DOHH2 (cell line): ENCODE results near the gene ERP27.

ENCODE experiments used
- H3F3A ChIP-seq: fragments of 200-600 bp; sonication (generic), shearing (Covaris generic); 2 replicates; pipeline ENCODE4 v1.6.0; 2016; ENCODE audit warnings: antibody characterized with exemption, mild to moderate bottlenecking; ENCODE audit not compliant: control insufficient read depth, insufficient read depth
- H3K27ac ChIP-seq: fragments of 200-600 bp; sonication (generic); 2 replicates; pipeline ENCODE4 v1.5.1; 2014; ENCODE audit warnings: low read depth, mild to moderate bottlenecking, low read length, moderate library complexity
- H3K27me3 ChIP-seq: fragments of 200-600 bp; sonication (generic); 2 replicates; pipeline ENCODE4 v1.6.1; 2014; ENCODE audit warnings: mild to moderate bottlenecking, low read length, mixed read lengths; ENCODE audit not compliant: control insufficient read depth
- H3K36me3 ChIP-seq: fragments of 200-600 bp; sonication (generic); 2 replicates; pipeline ENCODE4 v1.6.1; 2014; ENCODE audit warnings: mild to moderate bottlenecking, low read length, moderate library complexity, mixed read lengths; ENCODE audit not compliant: control insufficient read depth
- H3K4me1 ChIP-seq: fragments of 200-600 bp; sonication (generic); 2 replicates; pipeline ENCODE4 v1.6.1; 2014; ENCODE audit warnings: mild to moderate bottlenecking, low read length, mixed read lengths; ENCODE audit not compliant: control insufficient read depth
- H3K4me2 ChIP-seq: fragments of 200-600 bp; sonication (generic); 2 replicates; pipeline ENCODE4 v1.6.0; 2014; ENCODE audit warnings: mild to moderate bottlenecking, low read length, moderate library complexity
- H3K4me3 ChIP-seq: fragments of 200-600 bp; sonication (generic); 2 replicates; pipeline ENCODE4 v1.5.1; 2014; ENCODE audit warnings: mild to moderate bottlenecking, low read length, mixed read lengths
- H3K79me2 ChIP-seq: fragments of 200-600 bp; sonication (generic); 2 replicates; pipeline ENCODE4 v1.6.1; 2014; ENCODE audit warnings: mild to moderate bottlenecking, low read length, mixed read lengths; ENCODE audit not compliant: control insufficient read depth
- H3K9me2 ChIP-seq: fragments of 200-600 bp; sonication (generic); replicated peaks from 2 replicates; pipeline ENCODE4 v1.6.1; 2014; ENCODE audit warnings: mild to moderate bottlenecking, low read length, mixed read lengths; ENCODE audit not compliant: control insufficient read depth
- H3K9me3 ChIP-seq: fragments of 200-600 bp; sonication (generic); 2 replicates; pipeline ENCODE4 v1.6.1; 2014; ENCODE audit warnings: antibody characterized with exemption, low read length, mixed read lengths; ENCODE audit not compliant: control insufficient read depth, insufficient read depth
- H4K20me1 ChIP-seq: fragments of 200-600 bp; sonication (generic); 2 replicates; pipeline ENCODE4 v1.6.0; 2014; ENCODE audit warnings: low read depth, mild to moderate bottlenecking, antibody characterized with exemption, low read length, moderate library complexity; ENCODE audit not compliant: control insufficient read depth, insufficient read depth
- CTCF ChIP-seq: fragments of 200-600 bp; sonication (generic); IDR thresholded peaks from one replicate; pipeline ENCODE4 v1.5.1; 2014; ENCODE audit warnings: antibody characterized with exemption, mild to moderate bottlenecking, low read depth, low read length; ENCODE audit not compliant: poor library complexity, severe bottlenecking
- EZH2phosphoT487 ChIP-seq: fragments of 200-600 bp; sonication (generic); IDR thresholded peaks from 2 replicates; pipeline ENCODE4 v1.6.1; 2017; ENCODE audit warnings: borderline replicate concordance, mild to moderate bottlenecking, antibody characterized with exemption, low read length, moderate library complexity, mixed read lengths

The ERP27 gene

DNA sequence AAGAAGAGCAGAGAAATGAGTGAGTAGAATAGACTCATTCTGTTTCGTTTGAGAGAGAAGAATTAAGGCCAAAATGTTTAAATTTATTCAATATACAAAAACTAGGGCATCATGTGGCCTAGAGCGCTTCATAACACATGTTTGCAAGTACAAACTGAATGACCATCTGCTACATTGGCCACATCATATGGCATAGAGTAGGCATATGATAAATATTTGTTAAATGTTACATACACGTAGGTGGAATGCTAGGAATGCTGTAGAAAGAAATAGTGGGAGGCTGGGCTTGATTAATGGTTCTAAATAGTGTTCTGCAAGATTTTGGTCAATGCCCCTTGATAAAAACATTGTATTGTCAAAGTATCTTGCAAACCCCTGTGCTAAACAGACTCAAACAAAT lies 63.5 kb downstream of the ERP27 start:
- H3K4me2 ChIP-seq: no peak overlapping the region
- no peaks in the 10 kb centered on the region for H3K27me3 ChIP-seq
- H3F3A ChIP-seq: no peaks in the 10 kb centered on the region
- peaks cover 12% of the 10 kb centered on the region for H3K36me3 ChIP-seq
- TF ChIP-seq CTCF (no peak), EZH2phosphoT487 (no peak)
- H3K27ac ChIP-seq: no peak overlapping the region
- no peaks in the 10 kb centered on the region for H3K9me2 ChIP-seq
- peaks cover 31% of the 10 kb centered on the region for H3K4me1 ChIP-seq
- H3K79me2 ChIP-seq: no peaks in the 10 kb centered on the region
- peaks cover 19% of the 10 kb centered on the region for H3K9me3 ChIP-seq
- no peaks in the 10 kb centered on the region for H4K20me1 ChIP-seq
- no peak overlapping the region for H3K4me3 ChIP-seq

GRCh38 chr12:14873440-14874185 lies 64.7 kb downstream of the ERP27 start:
- TF ChIP-seq CTCF: no peak
- TF ChIP-seq EZH2phosphoT487: no peak
- Histone ChIP-seq H3K4me3 (peak overlapping the region; percentile 16), H3K27me3 (no peaks in the 10 kb centered on the region), H3K9me2 (no peaks in the 10 kb centered on the region), H3K79me2 (no peaks in the 10 kb centered on the region), H3K9me3 (peaks cover 12% of the 10 kb centered on the region; the same call in 1 of the 2 replicates), H3K4me2 (peak overlapping the region; percentile 20; the same call in 1 of the 2 replicates), H3K36me3 (peaks cover 6% of the 10 kb centered on the region), H3K27ac (no peak overlapping the region), H3F3A (no peaks in the 10 kb centered on the region), H4K20me1 (no peaks in the 10 kb centered on the region), H3K4me1 (peaks cover 19% of the 10 kb centered on the region)

DNA sequence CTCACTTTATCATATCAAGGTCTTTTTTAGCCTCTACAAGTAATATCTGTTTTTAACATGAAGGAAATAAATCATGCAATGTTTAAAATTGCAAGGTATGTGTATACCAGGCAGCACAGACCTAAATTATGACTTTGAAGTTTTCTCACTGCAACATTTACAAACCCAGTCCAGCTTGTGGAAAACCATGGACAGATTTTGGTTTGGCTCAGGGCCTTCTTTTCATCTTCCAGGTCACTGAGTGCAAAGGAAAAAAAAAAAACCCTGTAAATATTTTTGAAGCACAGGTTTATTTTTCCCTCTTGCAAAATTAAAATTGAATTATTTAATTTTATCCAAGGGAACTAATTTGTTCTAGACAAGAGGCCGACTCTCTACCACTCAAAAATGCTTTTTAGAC lies 66.5 kb downstream of the ERP27 start:
- no peak for TF ChIP-seq CTCF
- no peak for TF ChIP-seq EZH2phosphoT487
- no peaks in the 10 kb centered on the region for H3K79me2 ChIP-seq
- no peaks in the 10 kb centered on the region for H3K27me3 ChIP-seq
- peaks cover 11% of the 10 kb centered on the region for H3K4me1 ChIP-seq
- H3K9me3 ChIP-seq: peaks cover 12% of the 10 kb centered on the region; the same call in 1 of the 2 replicates
- H3K4me2 ChIP-seq: no peak overlapping the region
- no peaks in the 10 kb centered on the region for H3K9me2 ChIP-seq
- H3F3A ChIP-seq: no peaks in the 10 kb centered on the region
- no peak overlapping the region for H3K27ac ChIP-seq
- no peaks in the 10 kb centered on the region for H4K20me1 ChIP-seq
- peaks cover 6% of the 10 kb centered on the region for H3K36me3 ChIP-seq
- no peak overlapping the region for H3K4me3 ChIP-seq
